Measurements from ENCODE around the gene MARCHF3.

MARCHF3 gene

DNA sequence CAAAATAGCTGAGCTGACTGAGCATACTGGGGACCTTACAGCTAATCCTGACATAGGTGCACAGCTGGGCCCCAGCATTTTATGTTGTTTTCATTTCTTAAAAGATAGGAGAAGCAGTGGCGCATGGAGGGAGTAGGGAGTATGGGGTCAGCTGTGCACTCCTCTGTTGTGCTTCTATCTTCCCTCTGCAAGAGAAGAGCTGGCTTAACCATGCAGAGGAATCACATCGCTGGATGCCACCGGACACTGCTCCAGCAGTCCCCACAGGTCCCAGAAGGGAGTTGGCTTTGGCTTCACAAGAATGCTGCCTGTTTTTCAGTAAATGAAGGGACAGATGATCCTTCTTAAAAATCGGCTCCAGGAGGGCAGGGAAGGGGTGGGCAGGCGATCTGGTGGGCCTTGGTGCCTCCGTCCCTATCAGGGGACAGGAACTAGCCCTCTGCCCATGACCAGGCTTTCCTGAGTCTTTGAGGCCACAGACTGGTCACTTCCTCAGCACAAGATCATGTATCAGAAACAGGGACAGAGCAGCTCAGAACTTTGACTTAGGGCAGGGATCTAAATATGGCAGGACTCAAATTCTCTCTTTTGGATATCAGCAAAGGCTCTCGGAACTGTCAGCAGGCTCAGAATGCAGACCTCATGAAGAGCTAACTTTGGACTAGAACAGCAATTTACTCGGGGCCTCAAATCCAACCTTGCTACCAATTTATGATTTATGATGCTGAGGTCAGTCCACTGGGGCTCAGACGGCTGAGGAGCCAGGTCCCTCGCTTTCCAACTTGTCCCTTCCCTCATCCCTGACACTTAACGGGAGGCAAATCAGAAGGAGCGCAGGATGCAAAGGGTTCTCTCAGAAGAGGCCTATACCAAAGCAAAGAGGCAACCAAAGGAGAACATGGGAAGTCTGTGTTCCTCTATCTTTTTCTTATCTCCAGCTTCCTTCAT, 47.2 kb downstream of the MARCHF3 start:
- H3K36me3 ChIP-seq, result peaks cover 0 to 45% (median 17%) of the 10 kb centered on the region in 11 experiments; a peak in 14 of 22 replicates

GRCh38 chr5:126982202-126982601, 48.2 kb downstream of the MARCHF3 start:
- peaks cover 7 to 89% (median 68%) of the 10 kb centered on the region in 10 experiments for H3K4me1 ChIP-seq
- H3K4me2 ChIP-seq, result peak overlapping the region in 8 of 11 experiments; percentile 8 to 58 (median 44); a peak in 12 of 22 replicates
- peak overlapping the region in 2 of 11 experiments; percentile 40 to 55; a peak in 3 of 22 replicates for H3K27ac ChIP-seq
- no peak for TF ChIP-seq Cebpa-rat (IDR thresholded peaks at IDR 0.05)
- no peaks in the 10 kb centered on the region for H3K27me3 ChIP-seq
- peaks cover 0 to 6% (median 0%) of the 10 kb centered on the region in 11 experiments; a peak in 3 of 22 replicates for H3K9me3 ChIP-seq (replicated peaks in 1 of 11)
- H4K20me1 ChIP-seq, result peaks cover 0 to 32% (median 0%) of the 10 kb centered on the region in 11 experiments; a peak in 4 of 22 replicates
- no peak overlapping the region for H3K4me3 ChIP-seq
- H3K36me3 ChIP-seq, result peaks cover 0 to 51% (median 20%) of the 10 kb centered on the region in 11 experiments; a peak in 14 of 22 replicates
- no peak overlapping the region; a peak in 1 of 22 replicates for H3K9ac ChIP-seq

More for the DNA sequence above, 47.2 kb downstream of the MARCHF3 start:
- Histone ChIP-seq H3K27me3 (no peaks in the 10 kb centered on the region), H3K4me3 (no peak overlapping the region), H3K4me2 (peak overlapping the region; percentile 8 to 60 (median 43); a peak in 17 of 22 replicates), H3K9me3 (replicated peaks in 1 of 11) (peaks cover 0 to 6% (median 0%) of the 10 kb centered on the region in 11 experiments; a peak in 3 of 22 replicates), H3K4me1 (peaks cover 17 to 89% (median 69%) of the 10 kb centered on the region in 10 experiments), H3K27ac (peak overlapping the region in 9 of 11 experiments; percentile 7 to 55 (median 16); a peak in 10 of 22 replicates), H4K20me1 (peaks cover 0 to 32% (median 0%) of the 10 kb centered on the region in 11 experiments; a peak in 4 of 22 replicates), H3K9ac (peak overlapping the region in 1 of 11 experiments; percentile 38; a peak in 2 of 22 replicates)
- no peak for TF ChIP-seq Cebpa-rat (IDR thresholded peaks at IDR 0.05)

DNA sequence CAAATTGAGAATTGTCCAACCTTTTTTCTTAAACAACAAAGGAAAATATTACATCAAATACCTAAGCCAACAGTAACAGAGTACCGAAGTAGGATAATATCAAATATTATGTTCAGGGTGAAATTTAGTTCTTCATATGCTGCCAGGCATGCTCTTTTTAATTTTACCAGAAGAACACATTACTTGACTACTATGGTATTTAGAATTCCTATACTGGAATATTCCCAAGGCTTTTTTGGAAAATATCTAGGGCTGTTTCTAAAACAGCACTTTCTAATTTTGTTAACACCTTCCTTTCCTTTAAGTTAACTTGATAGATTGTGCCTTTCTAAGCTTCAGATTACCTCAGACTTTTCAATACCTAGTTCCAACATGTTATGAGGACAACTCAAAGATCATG, 48.7 kb downstream of the MARCHF3 start:
- no peaks in the 10 kb centered on the region for H3K27me3 ChIP-seq
- peaks cover 0 to 32% (median 0%) of the 10 kb centered on the region in 11 experiments; a peak in 4 of 22 replicates for H4K20me1 ChIP-seq
- H3K9ac ChIP-seq, result no peak overlapping the region
- peaks cover 9 to 89% (median 68%) of the 10 kb centered on the region in 10 experiments for H3K4me1 ChIP-seq
- H3K9me3 ChIP-seq (replicated peaks in 1 of 11), result peaks cover 0 to 6% (median 0%) of the 10 kb centered on the region in 11 experiments; a peak in 3 of 22 replicates
- peaks cover 0 to 51% (median 20%) of the 10 kb centered on the region in 11 experiments; a peak in 14 of 22 replicates for H3K36me3 ChIP-seq
- no peak overlapping the region for H3K4me3 ChIP-seq
- H3K27ac ChIP-seq, result no peak overlapping the region
- TF ChIP-seq Cebpa-rat (IDR thresholded peaks at IDR 0.05), result no peak
- H3K4me2 ChIP-seq, result peak overlapping the region in 4 of 11 experiments; percentile 8 to 52 (median 44); a peak in 3 of 22 replicates

- Histone ChIP-seq H3K27ac (no peak overlapping the region), H3K9ac (no peak overlapping the region), H3K4me1 (peaks cover 14 to 89% (median 69%) of the 10 kb centered on the region in 10 experiments), H3K4me3 (no peak overlapping the region), H3K36me3 (peaks cover 0 to 51% (median 20%) of the 10 kb centered on the region in 11 experiments; a peak in 14 of 22 replicates), H3K27me3 (no peaks in the 10 kb centered on the region), H4K20me1 (peaks cover 0 to 32% (median 0%) of the 10 kb centered on the region in 11 experiments; a peak in 4 of 22 replicates), H3K4me2 (peak overlapping the region in 2 of 11 experiments; percentile 2 to 8; a peak in 1 of 22 replicates), H3K9me3 (replicated peaks in 1 of 11) (peaks cover 0 to 6% (median 0%) of the 10 kb centered on the region in 11 experiments; a peak in 3 of 22 replicates)
- no peak for TF ChIP-seq Cebpa-rat (IDR thresholded peaks at IDR 0.05)
Measured at GRCh38 chr5:126981222-126981621, 49.1 kb downstream of the MARCHF3 start.

GRCh38 chr5:126978258-126978657, 52.1 kb downstream of the MARCHF3 start:
- peaks cover 0 to 6% (median 0%) of the 10 kb centered on the region in 11 experiments; a peak in 3 of 22 replicates for H3K9me3 ChIP-seq (replicated peaks in 1 of 11)
- no peak for TF ChIP-seq Cebpa-rat (IDR thresholded peaks at IDR 0.05)
- H3K4me2 ChIP-seq, result peak overlapping the region in 7 of 11 experiments; percentile 1 to 34 (median 5); a peak in 4 of 22 replicates
- H3K4me1 ChIP-seq, result peaks cover 18 to 90% (median 74%) of the 10 kb centered on the region in 10 experiments
- peak overlapping the region in 5 of 11 experiments; percentile 10 to 49 (median 38); a peak in 7 of 22 replicates for H3K27ac ChIP-seq
- no peak overlapping the region for H3K9ac ChIP-seq
- no peaks in the 10 kb centered on the region for H3K27me3 ChIP-seq
- peaks cover 0 to 23% (median 0%) of the 10 kb centered on the region in 11 experiments; a peak in 4 of 22 replicates for H4K20me1 ChIP-seq
- H3K36me3 ChIP-seq, result peaks cover 0 to 49% (median 21%) of the 10 kb centered on the region in 11 experiments; a peak in 14 of 22 replicates
- H3K4me3 ChIP-seq, result no peak overlapping the region

DNA sequence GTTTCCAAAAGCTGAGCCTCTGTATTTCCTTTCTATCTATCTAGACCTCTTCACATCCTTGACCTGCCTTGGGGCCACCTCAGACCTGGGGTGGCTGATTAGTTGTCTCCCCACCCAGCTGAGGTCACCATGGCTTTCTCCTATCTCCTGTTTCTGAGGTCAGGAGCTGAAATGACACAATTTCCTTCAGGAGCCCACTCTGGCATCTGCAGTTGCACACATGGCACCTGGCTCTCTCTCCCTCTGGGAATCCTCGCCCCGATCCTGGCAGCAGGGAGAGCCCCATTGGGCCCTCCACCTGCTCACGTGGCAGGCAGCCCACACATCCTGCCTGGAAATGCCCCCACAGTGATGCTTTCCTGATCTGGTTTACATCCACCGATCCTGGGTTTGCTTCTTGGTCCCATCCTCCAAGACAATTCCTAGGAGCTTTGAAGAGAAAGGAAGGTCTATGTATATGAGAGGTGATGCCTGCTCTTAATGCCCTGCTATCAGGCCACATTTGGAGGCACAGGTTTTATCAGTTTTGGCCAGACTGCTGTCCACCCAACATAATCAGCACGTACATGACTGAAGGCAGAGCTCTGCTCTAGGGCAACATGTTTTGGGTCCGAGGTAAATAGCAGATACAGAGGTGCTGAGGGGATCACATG, 53.7 kb downstream of the MARCHF3 start:
- Histone ChIP-seq H3K27ac (peak overlapping the region in 9 of 11 experiments; percentile 12 to 95 (median 68); a peak in 17 of 22 replicates), H3K4me2 (peak overlapping the region; percentile 19 to 92 (median 81); a peak in 21 of 22 replicates), H4K20me1 (peaks cover 0 to 8% (median 0%) of the 10 kb centered on the region in 11 experiments; a peak in 3 of 22 replicates), H3K4me3 (no peak overlapping the region), H3K27me3 (no peaks in the 10 kb centered on the region), H3K4me1 (peaks cover 35 to 90% (median 75%) of the 10 kb centered on the region in 10 experiments), H3K9ac (peak overlapping the region in 5 of 11 experiments; percentile 6 to 60 (median 26); a peak in 9 of 22 replicates), H3K9me3 (replicated peaks in 1 of 11) (peaks cover 0 to 6% (median 0%) of the 10 kb centered on the region in 11 experiments; a peak in 3 of 22 replicates), H3K36me3 (peaks cover 0 to 42% (median 20%) of the 10 kb centered on the region in 11 experiments; a peak in 14 of 22 replicates)
- no peak for TF ChIP-seq Cebpa-rat (IDR thresholded peaks at IDR 0.05)

DNA sequence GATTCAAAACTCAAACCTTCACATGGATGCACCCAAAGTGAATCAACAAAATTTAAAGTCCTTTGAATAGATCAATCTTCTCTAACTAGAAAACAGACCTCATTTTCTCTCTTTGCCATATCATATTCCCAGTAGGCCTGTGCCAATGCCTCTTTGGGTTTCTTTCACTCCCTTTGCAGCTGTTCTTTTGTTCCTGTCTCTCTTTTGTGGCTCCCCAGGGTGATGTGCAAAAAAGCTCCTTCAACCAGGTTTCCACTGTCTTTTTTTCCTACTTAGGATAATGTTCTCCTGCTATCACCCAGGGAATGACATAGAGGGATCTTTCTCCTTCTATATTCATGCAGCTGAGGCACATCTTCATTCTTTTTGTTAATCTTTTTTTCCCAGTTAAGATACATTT, 54.6 kb downstream of the MARCHF3 start:
- Histone ChIP-seq H3K4me1 (peaks cover 43 to 92% (median 83%) of the 10 kb centered on the region in 10 experiments), H3K4me2 (peak overlapping the region in 10 of 11 experiments; percentile 19 to 92 (median 81); a peak in 19 of 22 replicates), H4K20me1 (peaks cover 0 to under 1% (median 0%) of the 10 kb centered on the region in 11 experiments; a peak in 2 of 22 replicates), H3K9ac (peak overlapping the region in 5 of 11 experiments; percentile 6 to 60 (median 26); a peak in 10 of 22 replicates), H3K36me3 (peaks cover 0 to 33% (median 14%) of the 10 kb centered on the region in 11 experiments; a peak in 13 of 22 replicates), H3K27ac (peak overlapping the region in 8 of 11 experiments; percentile 55 to 95 (median 78); a peak in 16 of 22 replicates), H3K27me3 (no peaks in the 10 kb centered on the region), H3K4me3 (no peak overlapping the region), H3K9me3 (replicated peaks in 1 of 11) (peaks cover 0 to 3% (median 0%) of the 10 kb centered on the region in 11 experiments; a peak in 3 of 22 replicates)
- no peak for TF ChIP-seq Cebpa-rat (IDR thresholded peaks at IDR 0.05)

All from BLaER1 treated with 17β-estradiol and CSF1 and Interleukin-3, amounts not matched to agents 10 nM and 100 nM (cell line).